ENCODE results near the gene RELN.

DNA sequence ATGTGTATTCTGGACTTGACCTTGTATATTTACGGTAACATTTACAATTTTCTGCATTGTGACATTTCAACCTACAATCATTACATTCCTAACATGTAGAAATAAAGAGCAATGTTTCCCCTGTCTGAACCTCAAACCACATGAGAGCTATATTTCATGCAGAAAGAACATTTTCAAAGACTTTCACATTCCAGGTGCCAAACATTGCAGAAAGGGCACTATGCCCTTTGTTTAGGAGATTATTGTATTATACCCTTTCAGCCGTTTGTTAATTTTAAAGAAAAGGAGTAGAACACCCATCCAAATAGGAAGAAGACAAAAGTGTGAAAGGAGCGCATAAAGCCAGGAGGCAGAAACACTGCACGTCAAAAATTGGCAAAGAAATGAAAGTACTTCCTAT lies 260.4 kb downstream of the RELN start:
- TF ChIP-seq, protein P1, sequence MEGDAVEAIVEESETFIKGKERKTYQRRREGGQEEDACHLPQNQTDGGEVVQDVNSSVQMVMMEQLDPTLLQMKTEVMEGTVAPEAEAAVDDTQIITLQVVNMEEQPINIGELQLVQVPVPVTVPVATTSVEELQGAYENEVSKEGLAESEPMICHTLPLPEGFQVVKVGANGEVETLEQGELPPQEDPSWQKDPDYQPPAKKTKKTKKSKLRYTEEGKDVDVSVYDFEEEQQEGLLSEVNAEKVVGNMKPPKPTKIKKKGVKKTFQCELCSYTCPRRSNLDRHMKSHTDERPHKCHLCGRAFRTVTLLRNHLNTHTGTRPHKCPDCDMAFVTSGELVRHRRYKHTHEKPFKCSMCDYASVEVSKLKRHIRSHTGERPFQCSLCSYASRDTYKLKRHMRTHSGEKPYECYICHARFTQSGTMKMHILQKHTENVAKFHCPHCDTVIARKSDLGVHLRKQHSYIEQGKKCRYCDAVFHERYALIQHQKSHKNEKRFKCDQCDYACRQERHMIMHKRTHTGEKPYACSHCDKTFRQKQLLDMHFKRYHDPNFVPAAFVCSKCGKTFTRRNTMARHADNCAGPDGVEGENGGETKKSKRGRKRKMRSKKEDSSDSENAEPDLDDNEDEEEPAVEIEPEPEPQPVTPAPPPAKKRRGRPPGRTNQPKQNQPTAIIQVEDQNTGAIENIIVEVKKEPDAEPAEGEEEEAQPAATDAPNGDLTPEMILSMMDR (IDR thresholded peaks at IDR 0.05), result no peak
- TF ChIP-seq POLR2A (IDR thresholded peaks at IDR 0.05), result no peak
